ENCODE results near the gene CHST12.
"Not testable (repeated sequence)": the region's sequence is repeated elsewhere in the genome, so short reads cannot be mapped to it uniquely, and the experiment has no call there.

The CHST12 gene

GRCh38 chr7:2412587-2413201 lies 9.3 kb downstream of the CHST12 start:
- peaks cover 0 to 49% (median 42%) of the 10 kb centered on the region in 5 donors for H3K4me1 ChIP-seq (ENCODE audit: control insufficient read depth in 5 of 5, insufficient read depth in 5 of 5, low read length in 5 of 5)
- no peak overlapping the region for H3K4me3 ChIP-seq (ENCODE audit: low read depth in 1 of 5, low read length in 5 of 5)
- no peaks in the 10 kb centered on the region for H3K36me3 ChIP-seq (ENCODE audit: control insufficient read depth in 5 of 5, insufficient read depth in 5 of 5, low read length in 5 of 5)
- H3K9me3 ChIP-seq (ENCODE audit: control insufficient read depth in 5 of 5, low read length in 5 of 5) = no peaks in the 10 kb centered on the region
- no peaks in the 10 kb centered on the region for H3K27me3 ChIP-seq (ENCODE audit: control insufficient read depth in 5 of 5, insufficient read depth in 4 of 5, low read length in 5 of 5)
- no peak overlapping the region for H3K27ac ChIP-seq (ENCODE audit: low read depth, low read length)
- no peak overlapping the region for H3K9ac ChIP-seq (ENCODE audit: low read length in 5 of 5)

DNA sequence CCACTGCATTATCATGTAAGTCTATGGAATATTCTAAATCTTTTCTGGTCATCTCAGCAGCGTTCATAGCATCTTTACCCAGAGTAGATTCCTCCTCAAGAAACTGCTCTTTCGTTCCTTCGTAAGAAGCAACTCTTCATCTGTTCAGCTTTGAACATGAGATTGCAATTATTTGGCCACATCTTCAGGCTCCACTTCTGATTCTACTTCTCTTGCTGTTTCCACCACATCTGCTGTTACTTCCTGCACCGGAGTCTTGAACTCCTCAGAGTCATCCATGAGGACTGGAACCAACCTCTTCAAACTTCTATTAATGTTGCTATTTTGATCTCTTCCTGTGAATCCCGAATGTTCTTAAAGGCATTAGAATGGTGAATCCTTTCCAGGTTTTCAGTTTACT lies 12.7 kb downstream of the CHST12 start:
- Histone ChIP-seq H3K9me3 (ENCODE audit: control insufficient read depth in 5 of 5, low read length in 5 of 5) (no peaks in the 10 kb centered on the region), H3K36me3 (ENCODE audit: control insufficient read depth in 5 of 5, insufficient read depth in 5 of 5, low read length in 5 of 5) (no peaks in the 10 kb centered on the region), H3K9ac (ENCODE audit: low read length in 5 of 5) (no peak overlapping the region), H3K4me1 (ENCODE audit: control insufficient read depth in 5 of 5, insufficient read depth in 5 of 5, low read length in 5 of 5) (peaks cover 0 to 37% (median 26%) of the 10 kb centered on the region in 5 donors), H3K27ac (ENCODE audit: low read depth, low read length) (no peak overlapping the region), H3K4me3 (ENCODE audit: low read depth in 1 of 5, low read length in 5 of 5) (no peak overlapping the region), H3K27me3 (ENCODE audit: control insufficient read depth in 5 of 5, insufficient read depth in 4 of 5, low read length in 5 of 5) (no peaks in the 10 kb centered on the region)

DNA sequence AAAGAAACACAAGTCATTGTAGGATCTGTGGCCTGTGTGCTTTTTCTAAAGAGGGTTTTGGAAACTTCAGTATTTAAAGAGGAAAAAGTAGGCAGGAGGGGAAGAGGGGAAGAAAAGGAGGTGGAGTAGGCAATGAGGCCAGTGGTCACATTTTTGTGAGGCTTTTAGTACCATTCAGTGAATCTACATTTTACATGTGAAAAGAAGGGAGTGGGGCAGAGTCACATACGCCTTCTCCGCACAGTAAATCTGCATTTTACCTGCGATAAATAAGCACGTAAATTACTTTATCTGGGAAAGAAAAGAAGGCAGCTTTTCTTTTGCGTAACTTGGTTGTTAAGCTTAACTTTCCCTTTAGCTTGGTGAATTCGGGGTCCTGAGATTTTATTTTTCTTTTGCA lies 13.2 kb downstream of the CHST12 start:
- Histone ChIP-seq H3K4me3 (ENCODE audit: low read depth in 1 of 5, low read length in 5 of 5) (no peak overlapping the region), H3K9me3 (ENCODE audit: control insufficient read depth in 5 of 5, low read length in 5 of 5) (no peaks in the 10 kb centered on the region), H3K9ac (ENCODE audit: low read length in 5 of 5) (no peak overlapping the region), H3K27ac (ENCODE audit: low read depth, low read length) (no peak overlapping the region), H3K36me3 (ENCODE audit: control insufficient read depth in 5 of 5, insufficient read depth in 5 of 5, low read length in 5 of 5) (no peaks in the 10 kb centered on the region), H3K4me1 (ENCODE audit: control insufficient read depth in 5 of 5, insufficient read depth in 5 of 5, low read length in 5 of 5) (peaks cover 0 to 34% (median 24%) of the 10 kb centered on the region in 5 donors), H3K27me3 (ENCODE audit: control insufficient read depth in 5 of 5, insufficient read depth in 4 of 5, low read length in 5 of 5) (no peaks in the 10 kb centered on the region)

DNA sequence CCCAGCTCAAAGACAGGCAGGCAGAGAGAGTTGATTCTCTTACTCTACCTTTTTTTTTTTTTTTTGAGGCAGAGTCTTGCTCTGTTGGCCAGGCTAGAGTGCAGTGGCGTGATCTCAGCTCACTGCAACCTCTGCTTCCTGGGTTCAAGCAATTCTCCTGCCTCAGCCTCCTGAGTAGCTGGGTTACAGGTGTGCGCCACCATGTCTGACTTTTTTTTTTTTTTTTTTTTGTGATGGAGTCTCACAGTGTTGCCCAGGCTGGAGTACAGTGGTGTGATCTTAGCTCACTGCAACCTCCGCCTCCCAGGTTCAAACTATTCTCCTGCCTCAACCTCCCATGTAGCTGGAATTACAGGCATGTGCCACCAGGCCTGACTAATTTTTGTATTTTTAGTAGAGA lies 13.8 kb downstream of the CHST12 start:
- H3K27me3 ChIP-seq (ENCODE audit: control insufficient read depth in 5 of 5, insufficient read depth in 4 of 5, low read length in 5 of 5); H3K27ac ChIP-seq (ENCODE audit: low read depth, low read length); H3K4me3 ChIP-seq (ENCODE audit: low read depth in 1 of 5, low read length in 5 of 5); H3K9ac ChIP-seq (ENCODE audit: low read length in 5 of 5); H3K36me3 ChIP-seq (ENCODE audit: control insufficient read depth in 5 of 5, insufficient read depth in 5 of 5, low read length in 5 of 5); H3K9me3 ChIP-seq (ENCODE audit: control insufficient read depth in 5 of 5, low read length in 5 of 5): not testable (repeated sequence)
- H3K4me1 ChIP-seq (ENCODE audit: control insufficient read depth in 5 of 5, insufficient read depth in 5 of 5, low read length in 5 of 5) = peaks cover 0 to 28% (median 18%) of the 10 kb centered on the region in 5 donors

DNA sequence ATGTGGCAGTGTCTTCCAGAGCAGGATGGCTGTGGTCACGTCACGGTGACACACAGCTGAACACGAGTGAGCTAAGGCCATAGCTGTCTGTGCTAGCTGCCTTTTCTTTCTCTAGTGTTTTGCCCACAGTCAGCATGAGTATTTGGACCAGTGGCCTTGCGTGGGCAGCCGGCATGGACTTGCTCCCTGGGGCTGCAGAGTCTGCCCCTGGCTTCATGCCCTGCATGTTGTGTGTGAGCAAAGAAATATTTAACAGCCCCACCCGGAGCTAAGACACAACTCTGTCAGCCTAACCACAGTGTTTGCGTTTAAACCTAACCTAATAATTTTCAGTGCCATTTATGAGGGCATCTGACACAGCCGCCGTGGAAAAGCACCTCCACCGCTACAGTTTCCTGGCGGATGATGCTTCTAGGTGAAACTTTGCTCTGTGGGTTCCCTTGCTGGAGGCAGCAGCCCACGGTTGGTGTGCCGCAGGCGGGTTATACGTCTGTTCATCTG lies 14.6 kb downstream of the CHST12 start:
- Histone ChIP-seq H3K4me3 (ENCODE audit: low read depth in 1 of 5, low read length in 5 of 5) (no peak overlapping the region), H3K36me3 (ENCODE audit: control insufficient read depth in 5 of 5, insufficient read depth in 5 of 5, low read length in 5 of 5) (no peaks in the 10 kb centered on the region), H3K4me1 (ENCODE audit: control insufficient read depth in 5 of 5, insufficient read depth in 5 of 5, low read length in 5 of 5) (peaks cover 0 to 20% (median 13%) of the 10 kb centered on the region in 5 donors), H3K27ac (ENCODE audit: low read depth, low read length) (no peak overlapping the region), H3K27me3 (ENCODE audit: control insufficient read depth in 5 of 5, insufficient read depth in 4 of 5, low read length in 5 of 5) (no peaks in the 10 kb centered on the region), H3K9me3 (ENCODE audit: control insufficient read depth in 5 of 5, low read length in 5 of 5) (no peaks in the 10 kb centered on the region), H3K9ac (ENCODE audit: low read length in 5 of 5) (peak overlapping the region in 1 of 5 donors; percentile 43)

GRCh38 chr7:2420216-2420933 lies 17.0 kb downstream of the CHST12 start:
- Histone ChIP-seq H3K4me1 (ENCODE audit: control insufficient read depth in 5 of 5, insufficient read depth in 5 of 5, low read length in 5 of 5) (peaks cover 0 to 18% (median 12%) of the 10 kb centered on the region in 5 donors), H3K27me3 (ENCODE audit: control insufficient read depth in 5 of 5, insufficient read depth in 4 of 5, low read length in 5 of 5) (no peaks in the 10 kb centered on the region), H3K9me3 (ENCODE audit: control insufficient read depth in 5 of 5, low read length in 5 of 5) (no peaks in the 10 kb centered on the region), H3K9ac (ENCODE audit: low read length in 5 of 5) (no peak overlapping the region), H3K4me3 (ENCODE audit: low read depth in 1 of 5, low read length in 5 of 5) (no peak overlapping the region), H3K27ac (ENCODE audit: low read depth, low read length) (no peak overlapping the region), H3K36me3 (ENCODE audit: control insufficient read depth in 5 of 5, insufficient read depth in 5 of 5, low read length in 5 of 5) (peaks cover 0 to 2% (median 0%) of the 10 kb centered on the region in 5 donors)

- Histone ChIP-seq H3K36me3 (ENCODE audit: control insufficient read depth in 5 of 5, insufficient read depth in 5 of 5, low read length in 5 of 5) (peaks cover 0 to 2% (median 0%) of the 10 kb centered on the region in 5 donors), H3K27ac (ENCODE audit: low read depth, low read length) (no peak overlapping the region), H3K9ac (ENCODE audit: low read length in 5 of 5) (no peak overlapping the region), H3K27me3 (ENCODE audit: control insufficient read depth in 5 of 5, insufficient read depth in 4 of 5, low read length in 5 of 5) (no peaks in the 10 kb centered on the region), H3K4me3 (ENCODE audit: low read depth in 1 of 5, low read length in 5 of 5) (no peak overlapping the region), H3K9me3 (ENCODE audit: control insufficient read depth in 5 of 5, low read length in 5 of 5) (no peaks in the 10 kb centered on the region), H3K4me1 (ENCODE audit: control insufficient read depth in 5 of 5, insufficient read depth in 5 of 5, low read length in 5 of 5) (peaks cover 0 to 13% (median 11%) of the 10 kb centered on the region in 5 donors)
Measured at GRCh38 chr7:2421943-2422310, 18.5 kb downstream of the CHST12 start.

DNA sequence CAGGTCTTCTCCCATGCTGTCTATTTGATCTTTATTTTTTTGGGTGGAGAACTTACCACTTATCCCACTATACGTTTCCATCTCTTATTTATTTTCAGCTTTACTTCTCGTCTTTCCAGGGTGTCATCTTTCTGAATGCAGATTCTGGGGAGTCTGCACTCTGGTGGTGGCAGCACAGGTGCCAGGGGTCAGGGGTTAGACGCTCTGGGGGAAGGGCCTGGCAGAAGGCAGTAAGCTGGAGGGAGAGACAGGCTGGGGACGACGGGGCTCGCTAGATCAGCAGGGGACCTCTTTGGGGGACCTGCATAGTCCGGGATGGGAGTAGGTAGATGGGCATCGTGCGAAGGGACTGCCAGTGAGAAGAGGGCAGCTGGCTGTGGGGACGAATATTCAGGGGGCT lies 22.3 kb downstream of the CHST12 start:
- H3K36me3 ChIP-seq (ENCODE audit: control insufficient read depth in 5 of 5, insufficient read depth in 5 of 5, low read length in 5 of 5) = peaks cover 0 to 2% (median 0%) of the 10 kb centered on the region in 5 donors
- H3K4me1 ChIP-seq (ENCODE audit: control insufficient read depth in 5 of 5, insufficient read depth in 5 of 5, low read length in 5 of 5) = no peaks in the 10 kb centered on the region
- no peak overlapping the region for H3K4me3 ChIP-seq (ENCODE audit: low read depth in 1 of 5, low read length in 5 of 5)
- H3K9ac ChIP-seq (ENCODE audit: low read length in 5 of 5) = peak overlapping the region in 1 of 5 donors; percentile 4
- H3K27me3 ChIP-seq (ENCODE audit: control insufficient read depth in 5 of 5, insufficient read depth in 4 of 5, low read length in 5 of 5) = no peaks in the 10 kb centered on the region
- H3K9me3 ChIP-seq (ENCODE audit: control insufficient read depth in 5 of 5, low read length in 5 of 5) = peaks cover 0 to 2% (median 2%) of the 10 kb centered on the region in 5 donors
- H3K27ac ChIP-seq (ENCODE audit: low read depth, low read length) = no peak overlapping the region

- Histone ChIP-seq H3K4me3 (ENCODE audit: low read depth in 1 of 5, low read length in 5 of 5) (no peak overlapping the region), H3K4me1 (ENCODE audit: control insufficient read depth in 5 of 5, insufficient read depth in 5 of 5, low read length in 5 of 5) (no peaks in the 10 kb centered on the region), H3K36me3 (ENCODE audit: control insufficient read depth in 5 of 5, insufficient read depth in 5 of 5, low read length in 5 of 5) (peaks cover 0 to 36% (median 30%) of the 10 kb centered on the region in 5 donors), H3K9ac (ENCODE audit: low read length in 5 of 5) (no peak overlapping the region), H3K27ac (ENCODE audit: low read depth, low read length) (no peak overlapping the region), H3K27me3 (ENCODE audit: control insufficient read depth in 5 of 5, insufficient read depth in 4 of 5, low read length in 5 of 5) (no peaks in the 10 kb centered on the region), H3K9me3 (ENCODE audit: control insufficient read depth in 5 of 5, low read length in 5 of 5) (peaks cover 3 to 9% (median 5%) of the 10 kb centered on the region in 5 donors)
Measured at GRCh38 chr7:2431260-2431867, 28.0 kb downstream of the CHST12 start.

Data from subcutaneous abdominal adipose tissue (tissue), 5 donors.